Measurements from ENCODE around the gene GRK5.

Gene GRK5

GRCh38 chr10:119398996-119399395 is 191.6 kb downstream of the GRK5 start:
- Histone ChIP-seq H3K27ac (replicated peaks; ENCODE audit: low read length) (no peak overlapping the region), H3K18ac (ENCODE audit: low read length) (peak overlapping the region; percentile 49), H4K8ac (ENCODE audit: low read depth, low read length) (no peak overlapping the region), H3K14ac (ENCODE audit: low read length) (no peak overlapping the region), H3K4me1 (ENCODE audit: control insufficient read depth in 2 of 2, insufficient read depth in 1 of 2, low read depth in 1 of 2, low read length in 2 of 2) (peaks cover 3 to 5% of the 10 kb centered on the region in 2 donors), H3K27me3 (ENCODE audit: control insufficient read depth in 3 of 3, insufficient read depth in 3 of 3, low read depth in 1 of 3, low read length in 3 of 3) (peaks cover 0 to 4% (median 0%) of the 10 kb centered on the region in 3 experiments), H3K4ac (ENCODE audit: low read length) (no peak overlapping the region), H2BK120ac (ENCODE audit: low read depth, low read length) (no peak overlapping the region), H4K91ac (ENCODE audit: low read depth, low read length, poor library complexity) (no peak overlapping the region), H3K4me3 (ENCODE audit: low read length in 2 of 2) (no peak overlapping the region), H2BK15ac (ENCODE audit: low read length) (no peak overlapping the region), H3K4me2 (ENCODE audit: insufficient read depth, low read length, poor library complexity, severe bottlenecking) (no peak overlapping the region), H2AFZ (ENCODE audit: low read length) (no peak overlapping the region), H3K36me3 (replicated peaks in 1 of 2; ENCODE audit: control insufficient read depth in 2 of 2, insufficient read depth in 2 of 2, low read length in 2 of 2) (peaks cover 0 to 8% of the 10 kb centered on the region in 2 donors), H3K79me1 (ENCODE audit: low read depth, low read length) (peaks cover 1% of the 10 kb centered on the region), H3K23ac (ENCODE audit: low read depth, low read length, poor library complexity) (no peak overlapping the region), H3K9me3 (replicated peaks in 1 of 2; ENCODE audit: control insufficient read depth in 2 of 2, insufficient read depth in 1 of 2, low read depth in 1 of 2, low read length in 2 of 2) (no peaks in the 10 kb centered on the region), H3K9ac (ENCODE audit: low read depth, low read length, poor library complexity) (no peak overlapping the region), H2AK5ac (ENCODE audit: low read depth, low read length) (no peak overlapping the region), H2BK5ac (ENCODE audit: low read length) (no peak overlapping the region), H2BK12ac (ENCODE audit: low read length) (no peak overlapping the region)
- WGBS, 2 donors (ENCODE audit: extremely low coverage in 2 of 2, insufficient read length in 2 of 2, insufficient replicate concordance in 1 of 2): no CpG with 5 or more reads among the region's 5 CpGs
- DNase-seq (ENCODE audit: low spot score): no peak

- Histone ChIP-seq H3K4ac (ENCODE audit: low read length) (no peak overlapping the region), H3K36me3 (replicated peaks in 1 of 2; ENCODE audit: control insufficient read depth in 2 of 2, insufficient read depth in 2 of 2, low read length in 2 of 2) (peaks cover 0 to 8% of the 10 kb centered on the region in 2 donors), H4K8ac (ENCODE audit: low read depth, low read length) (no peak overlapping the region), H3K23ac (ENCODE audit: low read depth, low read length, poor library complexity) (no peak overlapping the region), H3K9me3 (replicated peaks in 1 of 2; ENCODE audit: control insufficient read depth in 2 of 2, insufficient read depth in 1 of 2, low read depth in 1 of 2, low read length in 2 of 2) (no peaks in the 10 kb centered on the region), H2AFZ (ENCODE audit: low read length) (no peak overlapping the region), H3K4me2 (ENCODE audit: insufficient read depth, low read length, poor library complexity, severe bottlenecking) (no peak overlapping the region), H2BK5ac (ENCODE audit: low read length) (no peak overlapping the region), H3K79me1 (ENCODE audit: low read depth, low read length) (no peaks in the 10 kb centered on the region), H2BK12ac (ENCODE audit: low read length) (no peak overlapping the region), H3K9ac (ENCODE audit: low read depth, low read length, poor library complexity) (no peak overlapping the region), H2BK15ac (ENCODE audit: low read length) (no peak overlapping the region), H2AK5ac (ENCODE audit: low read depth, low read length) (no peak overlapping the region), H4K91ac (ENCODE audit: low read depth, low read length, poor library complexity) (no peak overlapping the region), H3K4me3 (ENCODE audit: low read length in 2 of 2) (no peak overlapping the region), H3K27me3 (ENCODE audit: control insufficient read depth in 3 of 3, insufficient read depth in 3 of 3, low read depth in 1 of 3, low read length in 3 of 3) (peaks cover 0 to 4% (median 0%) of the 10 kb centered on the region in 3 experiments), H2BK120ac (ENCODE audit: low read depth, low read length) (no peak overlapping the region), H3K27ac (replicated peaks; ENCODE audit: low read length) (no peak overlapping the region), H3K4me1 (ENCODE audit: control insufficient read depth in 2 of 2, insufficient read depth in 1 of 2, low read depth in 1 of 2, low read length in 2 of 2) (peaks cover 3 to 5% of the 10 kb centered on the region in 2 donors), H3K14ac (ENCODE audit: low read length) (no peak overlapping the region), H3K18ac (ENCODE audit: low read length) (no peak overlapping the region)
- no peak for DNase-seq (ENCODE audit: low spot score)
- no CpG with 5 or more reads among the region's 3 CpGs for WGBS, 2 donors (ENCODE audit: extremely low coverage in 2 of 2, insufficient read length in 2 of 2, insufficient replicate concordance in 1 of 2)
Measured at GRCh38 chr10:119399466-119399865, 192.1 kb downstream of the GRK5 start.

DNA sequence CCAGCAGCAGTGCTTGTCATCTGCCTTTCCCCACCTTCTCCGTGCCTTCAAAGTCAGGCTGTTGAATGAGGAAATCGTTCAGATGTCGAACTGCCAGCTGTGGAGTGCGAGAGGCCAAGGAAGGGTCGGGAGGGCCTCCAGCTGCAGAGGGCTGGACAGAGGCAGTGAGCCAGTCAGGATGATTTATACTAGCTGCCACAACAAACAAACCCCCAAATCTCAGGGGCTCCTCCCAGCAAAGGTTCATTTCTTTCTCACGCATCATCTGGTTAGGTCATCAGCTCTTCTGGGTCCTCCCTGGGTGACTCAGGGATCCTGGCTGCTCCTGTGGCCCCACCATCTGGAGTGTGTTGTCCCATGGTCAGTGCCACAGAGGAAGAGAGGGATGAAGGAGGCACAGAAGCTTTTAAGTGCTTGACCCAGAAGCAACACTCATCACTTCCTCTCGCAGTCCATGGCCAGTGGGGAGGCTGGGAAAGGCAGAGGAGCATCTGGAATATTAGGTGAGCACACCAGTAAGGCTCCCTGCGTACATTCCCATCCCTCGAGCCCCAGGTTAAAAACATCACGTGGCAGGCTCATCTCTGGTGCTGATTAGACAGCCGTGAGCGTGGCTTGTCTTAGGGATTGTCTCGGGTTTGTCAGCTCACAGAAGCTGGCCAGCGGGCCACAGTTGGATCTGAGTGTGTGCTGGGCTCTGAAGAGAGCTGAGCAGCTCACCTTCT is 194.5 kb downstream of the GRK5 start:
- H3K9me3 ChIP-seq (replicated peaks in 1 of 2; ENCODE audit: control insufficient read depth in 2 of 2, insufficient read depth in 1 of 2, low read depth in 1 of 2, low read length in 2 of 2): no peaks in the 10 kb centered on the region
- no peak overlapping the region for H2AFZ ChIP-seq (ENCODE audit: low read length)
- no peak overlapping the region for H3K4ac ChIP-seq (ENCODE audit: low read length)
- H3K79me1 ChIP-seq (ENCODE audit: low read depth, low read length): no peaks in the 10 kb centered on the region
- peaks cover 12% of the 10 kb centered on the region in 2 donors for H3K4me1 ChIP-seq (ENCODE audit: control insufficient read depth in 2 of 2, insufficient read depth in 1 of 2, low read depth in 1 of 2, low read length in 2 of 2)
- H3K4me3 ChIP-seq (ENCODE audit: low read length in 2 of 2): no peak overlapping the region
- no peak overlapping the region for H4K91ac ChIP-seq (ENCODE audit: low read depth, low read length, poor library complexity)
- no peak overlapping the region for H4K8ac ChIP-seq (ENCODE audit: low read depth, low read length)
- H2BK5ac ChIP-seq (ENCODE audit: low read length): no peak overlapping the region
- no peak overlapping the region for H2AK5ac ChIP-seq (ENCODE audit: low read depth, low read length)
- no peak overlapping the region for H2BK12ac ChIP-seq (ENCODE audit: low read length)
- no peak for DNase-seq (ENCODE audit: low spot score)
- peaks cover 0 to 8% of the 10 kb centered on the region in 2 donors for H3K36me3 ChIP-seq (replicated peaks in 1 of 2; ENCODE audit: control insufficient read depth in 2 of 2, insufficient read depth in 2 of 2, low read length in 2 of 2)
- WGBS, 2 donors (ENCODE audit: extremely low coverage in 2 of 2, insufficient read length in 2 of 2, insufficient replicate concordance in 1 of 2): no CpG with 5 or more reads among the region's 14 CpGs
- no peak overlapping the region for H3K23ac ChIP-seq (ENCODE audit: low read depth, low read length, poor library complexity)
- no peak overlapping the region for H2BK120ac ChIP-seq (ENCODE audit: low read depth, low read length)
- peak overlapping the region; percentile 7 for H3K18ac ChIP-seq (ENCODE audit: low read length)
- no peak overlapping the region for H3K4me2 ChIP-seq (ENCODE audit: insufficient read depth, low read length, poor library complexity, severe bottlenecking)
- H3K27ac ChIP-seq (replicated peaks; ENCODE audit: low read length): no peak overlapping the region
- H2BK15ac ChIP-seq (ENCODE audit: low read length): no peak overlapping the region
- no peak overlapping the region for H3K9ac ChIP-seq (ENCODE audit: low read depth, low read length, poor library complexity)
- no peak overlapping the region for H3K14ac ChIP-seq (ENCODE audit: low read length)
- peaks cover 0 to 4% (median 0%) of the 10 kb centered on the region in 3 experiments for H3K27me3 ChIP-seq (ENCODE audit: control insufficient read depth in 3 of 3, insufficient read depth in 3 of 3, low read depth in 1 of 3, low read length in 3 of 3)

DNA sequence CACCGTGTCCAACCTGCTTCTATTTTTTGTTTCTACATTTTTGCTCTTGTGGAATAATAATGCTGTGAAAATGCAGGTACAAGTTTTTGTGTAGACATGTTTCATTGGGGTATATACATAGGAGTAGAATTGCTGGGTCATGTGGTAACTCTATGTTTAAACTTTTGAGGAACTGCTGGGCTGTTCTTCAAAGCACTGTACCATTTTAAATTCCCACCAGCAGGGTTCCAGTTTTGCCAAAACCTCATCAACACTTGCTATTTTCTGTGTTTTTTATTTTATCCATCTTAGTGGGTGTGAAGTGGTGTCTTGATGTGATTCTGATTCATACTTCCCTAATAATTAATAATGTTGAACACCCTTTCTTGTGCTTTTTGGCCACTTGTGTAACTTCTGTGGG is 196.6 kb downstream of the GRK5 start:
- H3K14ac ChIP-seq (ENCODE audit: low read length): no peak overlapping the region

More for the DNA sequence above, 196.6 kb downstream of the GRK5 start:
- peaks cover 0 to 4% of the 10 kb centered on the region in 2 donors for H3K36me3 ChIP-seq (replicated peaks in 1 of 2; ENCODE audit: control insufficient read depth in 2 of 2, insufficient read depth in 2 of 2, low read length in 2 of 2)
- no peak overlapping the region for H2BK15ac ChIP-seq (ENCODE audit: low read length)
- no peak overlapping the region for H3K4me3 ChIP-seq (ENCODE audit: low read length in 2 of 2)
- no peak overlapping the region for H3K27ac ChIP-seq (replicated peaks; ENCODE audit: low read length)
- no peak overlapping the region for H4K91ac ChIP-seq (ENCODE audit: low read depth, low read length, poor library complexity)
- no peak overlapping the region for H2BK120ac ChIP-seq (ENCODE audit: low read depth, low read length)
- H2AK5ac ChIP-seq (ENCODE audit: low read depth, low read length): no peak overlapping the region
- no peak overlapping the region for H3K4ac ChIP-seq (ENCODE audit: low read length)
- no peak overlapping the region for H3K4me2 ChIP-seq (ENCODE audit: insufficient read depth, low read length, poor library complexity, severe bottlenecking)
- no peak overlapping the region for H2AFZ ChIP-seq (ENCODE audit: low read length)
- no peak overlapping the region for H3K23ac ChIP-seq (ENCODE audit: low read depth, low read length, poor library complexity)
- no peak overlapping the region for H3K18ac ChIP-seq (ENCODE audit: low read length)
- peaks cover 14 to 15% of the 10 kb centered on the region in 2 donors for H3K4me1 ChIP-seq (ENCODE audit: control insufficient read depth in 2 of 2, insufficient read depth in 1 of 2, low read depth in 1 of 2, low read length in 2 of 2)
- H3K9ac ChIP-seq (ENCODE audit: low read depth, low read length, poor library complexity): no peak overlapping the region
- H3K27me3 ChIP-seq (ENCODE audit: control insufficient read depth in 3 of 3, insufficient read depth in 3 of 3, low read depth in 1 of 3, low read length in 3 of 3): peaks cover 0 to 1% (median 0%) of the 10 kb centered on the region in 3 experiments
- H2BK12ac ChIP-seq (ENCODE audit: low read length): no peak overlapping the region
- no peaks in the 10 kb centered on the region for H3K9me3 ChIP-seq (replicated peaks in 1 of 2; ENCODE audit: control insufficient read depth in 2 of 2, insufficient read depth in 1 of 2, low read depth in 1 of 2, low read length in 2 of 2)
- DNase-seq (ENCODE audit: low spot score): no peak
- H3K79me1 ChIP-seq (ENCODE audit: low read depth, low read length): no peaks in the 10 kb centered on the region
- no CpG with 5 or more reads among the region's 1 CpG for WGBS, 2 donors (ENCODE audit: extremely low coverage in 2 of 2, insufficient read length in 2 of 2, insufficient replicate concordance in 1 of 2)
- no peak overlapping the region for H2BK5ac ChIP-seq (ENCODE audit: low read length)
- no peak overlapping the region for H4K8ac ChIP-seq (ENCODE audit: low read depth, low read length)
